COLO668 (cell line): ENCODE data around the gene TTPAL.
"Not testable (repeated sequence)": the region's sequence is repeated elsewhere in the genome, so short reads cannot be mapped to it uniquely, and the experiment has no call there.

ENCODE experiments used
- DNase-seq: peaks from one replicate; lab custom pipeline; 2025; ENCODE audit not compliant: unreplicated experiment; lab: John Stamatoyannopoulos, UW

The TTPAL gene

GRCh38 chr20:44467289-44467883 lies 8.3 kb upstream of the TTPAL start:
- DNase-seq = no peak

DNA sequence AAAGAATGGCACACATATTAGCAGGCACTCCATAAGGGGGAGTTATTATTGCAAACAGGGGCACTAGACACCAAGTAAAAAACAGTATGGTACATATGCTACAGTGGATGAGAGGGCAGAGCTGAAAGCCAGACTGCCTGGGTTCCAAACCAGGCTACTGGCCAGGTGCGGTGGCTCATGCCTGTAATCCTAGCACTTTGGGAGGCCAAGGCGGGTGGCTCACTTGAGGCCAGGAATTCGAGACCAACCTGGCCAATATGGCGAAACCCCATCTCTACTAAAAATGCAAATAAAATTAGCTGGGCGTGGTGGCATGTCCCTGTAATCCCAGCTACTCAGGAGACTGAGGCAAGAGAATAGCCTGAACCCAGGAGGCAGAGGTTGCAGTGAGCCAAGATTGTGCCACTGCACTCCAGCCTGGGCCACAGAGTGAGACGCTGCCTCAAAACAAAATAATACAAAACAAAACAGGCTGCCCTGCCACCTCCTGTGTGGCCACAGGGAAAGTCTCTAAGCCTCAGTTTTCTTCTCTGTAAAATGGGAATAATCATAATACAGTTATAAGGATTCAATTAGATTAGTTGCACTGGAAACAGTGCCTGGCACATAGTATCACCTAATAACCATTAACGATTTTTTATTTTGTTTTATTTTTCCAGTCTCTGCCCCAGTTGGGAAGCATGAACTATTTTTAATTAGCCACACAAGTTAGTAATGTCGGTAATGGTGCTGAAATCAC lies 7.5 kb upstream of the TTPAL start:
- DNase-seq = no peak

DNA sequence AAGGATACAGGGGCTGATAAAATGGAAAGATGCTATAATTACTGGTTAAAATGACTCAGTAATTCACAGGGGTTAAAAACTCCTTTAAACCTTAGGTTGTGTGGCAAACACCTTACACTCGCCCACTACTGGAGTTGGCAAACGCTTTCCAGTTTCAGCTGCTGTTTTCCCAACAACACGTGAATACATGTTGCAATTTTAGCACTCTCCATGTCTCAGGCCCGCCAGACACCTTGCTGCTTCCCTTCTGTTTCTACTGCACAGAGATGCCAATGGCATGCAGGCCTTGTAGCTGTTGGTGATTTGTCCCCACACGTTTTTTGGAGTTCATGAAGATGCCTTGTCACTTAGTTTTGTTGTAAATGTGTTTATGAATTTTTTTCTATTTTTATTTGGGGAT lies 5.3 kb upstream of the TTPAL start:
- no peak for DNase-seq

DNA sequence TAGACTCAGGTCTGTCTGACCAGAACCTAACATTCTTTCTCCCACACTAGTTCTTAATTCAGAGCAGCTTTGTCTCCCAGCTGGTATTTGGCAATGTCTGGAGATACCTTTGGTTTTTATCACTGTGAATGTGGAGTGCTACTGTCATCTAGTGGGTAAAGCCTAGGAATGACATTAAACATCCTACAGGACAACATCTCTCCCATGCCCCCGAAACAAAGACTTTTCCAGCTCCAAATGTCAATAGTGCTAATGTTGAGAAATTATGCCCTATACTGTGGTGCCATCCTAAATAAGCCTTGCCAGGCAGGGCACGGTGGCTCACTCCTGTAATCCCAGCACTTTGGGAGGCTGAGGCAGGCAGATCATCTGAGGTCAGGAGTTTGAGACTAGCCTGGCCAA lies 4.2 kb upstream of the TTPAL start:
- no peak for DNase-seq

DNA sequence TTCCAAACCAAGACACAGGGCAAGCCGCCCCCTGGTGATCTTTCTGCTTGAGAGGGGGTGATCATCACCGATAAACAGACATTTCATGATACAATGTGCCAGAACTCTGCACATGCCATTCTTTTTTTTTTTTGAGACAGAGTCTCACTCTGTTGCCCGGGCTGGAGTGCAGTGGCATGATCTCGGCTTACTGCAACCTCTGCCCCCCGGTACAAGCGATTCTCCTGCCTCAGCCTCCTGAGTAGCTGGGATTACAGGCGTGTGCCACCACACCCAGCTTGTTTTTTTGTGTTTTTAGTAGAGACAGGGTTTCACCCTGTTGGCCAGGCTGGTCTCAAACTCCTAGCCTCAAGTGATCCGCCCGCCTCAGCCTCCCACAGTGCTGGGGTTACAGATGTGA lies 3.4 kb upstream of the TTPAL start:
- not testable (repeated sequence) for DNase-seq

DNA sequence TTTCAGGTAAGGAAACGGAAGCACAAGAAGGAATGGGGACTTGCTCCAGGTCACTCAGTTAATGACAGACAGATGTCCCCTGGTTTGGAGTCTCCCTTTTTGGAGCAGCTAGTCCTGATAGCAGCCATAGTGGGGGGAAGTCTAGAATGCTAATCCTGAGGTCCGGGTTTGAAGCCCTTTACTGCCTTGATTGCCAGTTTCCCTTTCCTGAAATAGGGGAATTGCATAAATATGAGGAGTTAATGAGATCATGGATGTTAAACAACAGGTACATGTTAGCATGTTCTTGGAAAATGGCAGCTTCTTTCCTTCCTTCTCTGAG lies 341 bp upstream of the TTPAL start:
- DNase-seq = no peak

GRCh38 chr20:44477151-44477550 lies 1.5 kb downstream of the TTPAL start:
- no peak for DNase-seq

GRCh38 chr20:44478206-44478605 lies 2.5 kb downstream of the TTPAL start:
- DNase-seq = no peak

DNA sequence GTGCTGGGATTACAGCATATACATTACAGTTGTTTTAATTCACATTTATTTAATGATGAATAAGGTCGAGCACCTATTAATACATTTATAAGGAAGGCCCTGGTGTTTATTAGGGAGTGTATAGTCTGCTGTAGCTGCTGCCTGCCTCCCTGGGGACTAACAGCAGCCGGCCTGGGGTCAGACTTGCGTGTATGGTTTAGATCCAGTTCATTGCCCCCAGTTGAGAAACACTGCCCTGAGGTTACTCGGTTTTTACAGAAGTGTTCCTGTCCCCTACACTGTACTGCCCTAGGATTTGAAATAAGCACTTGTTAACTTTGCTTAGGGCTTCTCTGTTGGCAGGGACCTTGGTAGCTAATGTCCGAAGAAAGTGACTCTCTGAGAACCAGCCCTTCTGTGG lies 4.0 kb downstream of the TTPAL start:
- DNase-seq = no peak

DNA sequence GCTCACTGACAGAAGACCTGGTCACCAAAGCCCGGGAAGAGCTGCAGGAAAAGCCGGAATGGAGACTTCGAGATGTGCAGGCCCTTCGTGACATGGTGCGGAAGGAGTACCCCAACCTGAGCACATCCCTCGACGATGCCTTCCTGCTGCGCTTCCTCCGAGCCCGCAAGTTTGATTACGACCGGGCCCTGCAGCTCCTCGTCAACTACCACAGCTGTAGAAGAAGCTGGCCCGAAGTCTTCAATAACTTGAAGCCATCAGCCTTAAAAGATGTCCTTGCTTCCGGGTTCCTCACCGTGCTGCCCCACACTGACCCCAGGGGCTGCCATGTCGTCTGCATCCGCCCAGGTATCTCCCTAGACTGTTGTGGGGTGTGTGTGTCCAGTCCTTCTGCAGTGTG lies 4.4 kb downstream of the TTPAL start:
- no peak for DNase-seq

DNA sequence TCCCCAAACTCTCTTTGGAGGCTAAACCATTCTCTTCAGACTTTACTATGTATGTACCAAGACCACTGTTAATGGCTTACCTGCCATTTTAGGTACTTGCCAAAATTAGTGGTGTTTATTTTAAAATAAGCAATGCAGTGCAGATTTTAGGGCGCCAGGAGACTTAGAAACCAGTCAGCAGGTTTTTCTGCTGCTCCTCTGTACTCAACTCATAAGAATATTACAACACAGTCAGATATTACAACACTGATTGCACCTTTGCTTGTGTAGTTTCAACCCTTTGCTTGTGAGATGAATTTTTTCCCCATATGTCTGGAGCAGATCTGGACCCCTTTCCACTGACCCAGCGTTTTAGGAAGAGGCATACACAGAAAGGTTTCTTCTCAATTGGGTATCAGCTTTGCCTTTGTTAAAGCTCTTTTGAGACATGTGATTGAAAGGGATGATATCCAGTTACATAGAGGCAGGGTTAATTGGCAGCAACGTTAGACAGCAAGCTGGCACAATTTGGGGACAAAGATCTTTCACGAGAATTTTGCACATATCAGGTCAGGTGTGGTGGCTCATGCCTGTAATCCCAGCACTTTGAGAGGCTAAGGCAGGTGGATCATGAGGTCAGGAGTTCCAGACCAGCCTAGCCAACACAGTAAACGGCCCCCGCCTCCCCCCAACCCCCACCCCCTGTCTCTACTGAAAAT lies 6.2 kb downstream of the TTPAL start:
- DNase-seq = no peak

DNA sequence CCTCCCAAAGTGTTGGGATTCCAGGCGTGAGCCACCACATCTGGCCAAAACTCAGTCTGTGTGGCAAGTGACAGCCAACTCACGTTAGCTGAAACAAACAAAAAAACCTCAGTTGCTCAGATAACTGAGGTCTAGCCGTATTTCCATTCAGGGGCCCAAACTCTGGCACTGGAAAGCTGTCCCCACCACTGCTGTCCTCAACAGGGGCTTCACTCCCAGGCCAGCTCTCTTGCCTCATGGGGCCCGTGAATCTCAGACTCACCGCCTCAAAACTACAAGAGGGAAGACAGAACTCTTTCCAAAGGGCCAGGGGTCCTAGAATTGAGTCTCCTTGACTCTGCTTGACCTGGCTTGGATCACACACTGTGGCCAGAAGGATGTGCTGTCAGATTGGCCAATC lies 7.4 kb downstream of the TTPAL start:
- no peak for DNase-seq

- DNase-seq = no peak
Observed at GRCh38 chr20:44485078-44485829, 9.6 kb downstream of the TTPAL start.

- no peak for DNase-seq
Observed at GRCh38 chr20:44485830-44486198, 10.1 kb downstream of the TTPAL start.

- no peak for DNase-seq
Observed at GRCh38 chr20:44488551-44488950, 12.9 kb downstream of the TTPAL start.

- DNase-seq = no peak
Observed at GRCh38 chr20:44489223-44489622, 13.5 kb downstream of the TTPAL start.

- no peak for DNase-seq
Observed at GRCh38 chr20:44489931-44490330, 14.3 kb downstream of the TTPAL start.

DNA sequence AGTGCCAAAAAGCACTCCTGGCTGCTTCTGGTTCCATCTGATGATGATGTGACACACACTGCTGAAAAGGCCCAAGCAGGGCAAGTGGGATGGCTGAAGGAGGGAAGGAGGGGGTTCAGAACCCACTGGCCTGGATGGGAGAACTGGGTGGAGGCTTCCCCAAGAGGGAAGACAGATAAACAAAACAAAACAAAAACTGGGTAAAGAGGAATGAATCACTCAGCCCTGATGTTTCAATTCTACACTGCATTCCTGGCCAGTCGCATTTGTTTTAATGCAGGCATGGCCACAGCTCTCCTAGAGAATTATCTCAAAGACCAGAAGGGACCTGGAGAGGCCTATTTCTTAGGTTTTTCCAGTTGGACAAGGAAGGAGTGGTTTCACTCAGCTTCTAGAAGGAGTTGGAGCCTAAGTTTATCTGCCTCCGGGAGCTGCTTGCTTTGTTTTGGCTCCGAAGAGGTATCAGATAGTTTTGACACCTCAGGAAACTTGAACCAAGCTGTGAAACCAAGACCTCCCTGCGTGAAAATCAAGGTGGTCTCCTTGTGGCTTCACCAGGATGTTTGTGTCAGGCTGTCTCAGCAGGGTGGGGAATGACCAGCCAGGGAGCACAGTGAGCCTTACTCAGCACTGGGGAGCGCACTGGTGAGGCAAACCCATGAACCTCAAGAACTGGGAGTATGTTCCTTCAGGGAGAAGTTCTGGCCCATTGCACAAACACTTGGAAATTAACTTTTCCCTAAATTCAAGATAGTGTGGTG lies 16.1 kb downstream of the TTPAL start:
- DNase-seq = no peak

DNA sequence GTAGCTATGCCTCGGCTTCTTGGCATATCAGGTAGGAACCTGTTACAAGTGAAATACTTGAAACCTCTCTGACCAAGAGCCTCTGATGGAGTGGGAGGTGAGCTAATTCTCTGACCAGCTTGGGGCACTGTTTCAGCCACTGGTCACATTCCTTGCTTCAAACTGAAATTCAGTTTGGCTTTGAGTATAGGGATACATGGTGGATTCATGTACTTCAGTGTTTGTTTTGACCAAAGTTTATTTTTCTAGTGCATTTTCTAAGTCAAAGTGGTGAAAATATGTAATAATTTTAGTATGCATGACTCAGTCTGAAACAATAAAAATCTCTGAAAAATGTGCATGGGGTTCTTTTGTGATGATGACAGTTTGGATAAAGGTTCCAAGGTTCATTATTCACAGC lies 18.6 kb downstream of the TTPAL start:
- no peak for DNase-seq

- no peak for DNase-seq
Observed at GRCh38 chr20:44494681-44495080, 19.0 kb downstream of the TTPAL start.

DNA sequence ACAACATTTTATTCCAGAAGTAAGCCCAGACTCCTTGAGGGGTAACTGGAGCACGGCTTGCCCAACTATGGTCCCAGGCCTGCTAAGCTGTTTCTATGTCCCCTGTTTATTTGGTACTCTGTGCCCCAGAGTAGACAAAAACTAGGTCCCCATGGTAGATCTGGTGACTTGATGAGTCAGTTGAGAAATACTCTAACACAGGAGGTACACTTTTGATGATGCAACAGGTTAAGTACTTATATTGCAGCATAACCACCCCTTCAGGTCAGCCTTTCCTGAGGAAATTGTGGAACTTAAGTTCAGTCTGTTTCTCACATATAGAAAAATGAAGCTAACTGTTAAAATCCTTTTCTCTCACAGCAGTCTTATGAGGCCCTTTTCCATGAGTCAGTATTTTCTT lies 19.6 kb downstream of the TTPAL start:
- DNase-seq = no peak
